Measurements from ENCODE around the gene ZNF619. TPM values are rescaled to one million over a fixed set of nuclear protein-coding genes. Genes with fewer than 3 reads are reported as not detected.
A peak's percentile ranks its signal among the peaks of the same experiment; 100 is the strongest.

ZNF619 gene
- total and polyA plus RNA-seq, 9 of the 15 experiments (the other 6 are each of a cell fraction or from before 2014, with no cell fraction given), result 1.3 to 9.1 (median 6.3) TPM

DNA sequence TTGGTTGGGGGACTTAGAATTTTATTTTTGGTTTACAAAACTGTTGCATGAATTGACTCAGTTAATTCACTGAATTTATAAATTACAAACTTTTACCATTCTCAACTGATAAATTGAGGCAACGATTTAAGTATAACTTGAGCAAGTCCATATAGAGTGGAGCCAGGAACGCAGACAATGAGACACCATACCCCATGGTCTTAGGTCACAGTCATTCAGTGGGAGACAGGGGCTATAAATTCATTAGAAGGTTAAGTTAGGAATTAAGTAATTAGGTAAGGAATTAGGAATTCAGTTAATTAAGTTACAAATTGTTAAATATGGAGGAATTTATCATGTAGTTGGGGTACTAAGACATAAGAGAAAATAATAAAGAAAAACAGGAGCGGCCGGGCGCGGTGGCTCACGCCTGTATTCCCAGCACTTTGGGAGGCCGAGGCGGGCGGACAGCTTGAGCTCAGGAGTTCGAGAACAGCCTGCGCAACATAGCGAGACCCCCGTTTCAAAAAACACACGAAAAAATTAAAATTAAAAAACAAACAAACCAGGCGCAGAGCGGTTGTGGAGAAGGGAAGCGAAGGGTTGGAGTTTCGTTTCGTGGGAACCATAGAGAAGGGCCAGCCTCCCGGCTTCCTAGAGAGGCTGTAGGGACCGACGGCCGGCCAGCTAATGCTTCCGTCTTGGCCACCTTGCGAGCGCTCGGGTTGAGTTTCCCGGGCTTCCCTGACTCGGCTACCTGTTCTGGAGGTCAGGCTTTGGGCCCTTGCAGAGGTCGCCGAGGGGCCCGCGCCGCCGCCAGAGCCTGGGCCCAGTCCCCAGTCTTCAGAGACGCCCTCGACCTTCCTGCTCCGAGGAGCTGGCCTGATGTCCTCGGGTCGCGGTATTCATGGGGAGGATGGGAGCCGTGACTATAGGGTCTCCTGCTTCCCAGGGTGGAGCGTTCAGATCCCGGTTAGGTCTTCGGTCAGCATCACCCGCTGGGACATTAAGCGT lies at the start of gene ZNF619 (continued):
- TF ChIP-seq, protein P1, sequence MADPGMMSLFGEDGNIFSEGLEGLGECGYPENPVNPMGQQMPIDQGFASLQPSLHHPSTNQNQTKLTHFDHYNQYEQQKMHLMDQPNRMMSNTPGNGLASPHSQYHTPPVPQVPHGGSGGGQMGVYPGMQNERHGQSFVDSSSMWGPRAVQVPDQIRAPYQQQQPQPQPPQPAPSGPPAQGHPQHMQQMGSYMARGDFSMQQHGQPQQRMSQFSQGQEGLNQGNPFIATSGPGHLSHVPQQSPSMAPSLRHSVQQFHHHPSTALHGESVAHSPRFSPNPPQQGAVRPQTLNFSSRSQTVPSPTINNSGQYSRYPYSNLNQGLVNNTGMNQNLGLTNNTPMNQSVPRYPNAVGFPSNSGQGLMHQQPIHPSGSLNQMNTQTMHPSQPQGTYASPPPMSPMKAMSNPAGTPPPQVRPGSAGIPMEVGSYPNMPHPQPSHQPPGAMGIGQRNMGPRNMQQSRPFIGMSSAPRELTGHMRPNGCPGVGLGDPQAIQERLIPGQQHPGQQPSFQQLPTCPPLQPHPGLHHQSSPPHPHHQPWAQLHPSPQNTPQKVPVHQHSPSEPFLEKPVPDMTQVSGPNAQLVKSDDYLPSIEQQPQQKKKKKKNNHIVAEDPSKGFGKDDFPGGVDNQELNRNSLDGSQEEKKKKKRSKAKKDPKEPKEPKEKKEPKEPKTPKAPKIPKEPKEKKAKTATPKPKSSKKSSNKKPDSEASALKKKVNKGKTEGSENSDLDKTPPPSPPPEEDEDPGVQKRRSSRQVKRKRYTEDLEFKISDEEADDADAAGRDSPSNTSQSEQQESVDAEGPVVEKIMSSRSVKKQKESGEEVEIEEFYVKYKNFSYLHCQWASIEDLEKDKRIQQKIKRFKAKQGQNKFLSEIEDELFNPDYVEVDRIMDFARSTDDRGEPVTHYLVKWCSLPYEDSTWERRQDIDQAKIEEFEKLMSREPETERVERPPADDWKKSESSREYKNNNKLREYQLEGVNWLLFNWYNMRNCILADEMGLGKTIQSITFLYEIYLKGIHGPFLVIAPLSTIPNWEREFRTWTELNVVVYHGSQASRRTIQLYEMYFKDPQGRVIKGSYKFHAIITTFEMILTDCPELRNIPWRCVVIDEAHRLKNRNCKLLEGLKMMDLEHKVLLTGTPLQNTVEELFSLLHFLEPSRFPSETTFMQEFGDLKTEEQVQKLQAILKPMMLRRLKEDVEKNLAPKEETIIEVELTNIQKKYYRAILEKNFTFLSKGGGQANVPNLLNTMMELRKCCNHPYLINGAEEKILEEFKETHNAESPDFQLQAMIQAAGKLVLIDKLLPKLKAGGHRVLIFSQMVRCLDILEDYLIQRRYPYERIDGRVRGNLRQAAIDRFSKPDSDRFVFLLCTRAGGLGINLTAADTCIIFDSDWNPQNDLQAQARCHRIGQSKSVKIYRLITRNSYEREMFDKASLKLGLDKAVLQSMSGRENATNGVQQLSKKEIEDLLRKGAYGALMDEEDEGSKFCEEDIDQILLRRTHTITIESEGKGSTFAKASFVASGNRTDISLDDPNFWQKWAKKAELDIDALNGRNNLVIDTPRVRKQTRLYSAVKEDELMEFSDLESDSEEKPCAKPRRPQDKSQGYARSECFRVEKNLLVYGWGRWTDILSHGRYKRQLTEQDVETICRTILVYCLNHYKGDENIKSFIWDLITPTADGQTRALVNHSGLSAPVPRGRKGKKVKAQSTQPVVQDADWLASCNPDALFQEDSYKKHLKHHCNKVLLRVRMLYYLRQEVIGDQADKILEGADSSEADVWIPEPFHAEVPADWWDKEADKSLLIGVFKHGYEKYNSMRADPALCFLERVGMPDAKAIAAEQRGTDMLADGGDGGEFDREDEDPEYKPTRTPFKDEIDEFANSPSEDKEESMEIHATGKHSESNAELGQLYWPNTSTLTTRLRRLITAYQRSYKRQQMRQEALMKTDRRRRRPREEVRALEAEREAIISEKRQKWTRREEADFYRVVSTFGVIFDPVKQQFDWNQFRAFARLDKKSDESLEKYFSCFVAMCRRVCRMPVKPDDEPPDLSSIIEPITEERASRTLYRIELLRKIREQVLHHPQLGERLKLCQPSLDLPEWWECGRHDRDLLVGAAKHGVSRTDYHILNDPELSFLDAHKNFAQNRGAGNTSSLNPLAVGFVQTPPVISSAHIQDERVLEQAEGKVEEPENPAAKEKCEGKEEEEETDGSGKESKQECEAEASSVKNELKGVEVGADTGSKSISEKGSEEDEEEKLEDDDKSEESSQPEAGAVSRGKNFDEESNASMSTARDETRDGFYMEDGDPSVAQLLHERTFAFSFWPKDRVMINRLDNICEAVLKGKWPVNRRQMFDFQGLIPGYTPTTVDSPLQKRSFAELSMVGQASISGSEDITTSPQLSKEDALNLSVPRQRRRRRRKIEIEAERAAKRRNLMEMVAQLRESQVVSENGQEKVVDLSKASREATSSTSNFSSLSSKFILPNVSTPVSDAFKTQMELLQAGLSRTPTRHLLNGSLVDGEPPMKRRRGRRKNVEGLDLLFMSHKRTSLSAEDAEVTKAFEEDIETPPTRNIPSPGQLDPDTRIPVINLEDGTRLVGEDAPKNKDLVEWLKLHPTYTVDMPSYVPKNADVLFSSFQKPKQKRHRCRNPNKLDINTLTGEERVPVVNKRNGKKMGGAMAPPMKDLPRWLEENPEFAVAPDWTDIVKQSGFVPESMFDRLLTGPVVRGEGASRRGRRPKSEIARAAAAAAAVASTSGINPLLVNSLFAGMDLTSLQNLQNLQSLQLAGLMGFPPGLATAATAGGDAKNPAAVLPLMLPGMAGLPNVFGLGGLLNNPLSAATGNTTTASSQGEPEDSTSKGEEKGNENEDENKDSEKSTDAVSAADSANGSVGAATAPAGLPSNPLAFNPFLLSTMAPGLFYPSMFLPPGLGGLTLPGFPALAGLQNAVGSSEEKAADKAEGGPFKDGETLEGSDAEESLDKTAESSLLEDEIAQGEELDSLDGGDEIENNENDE (IDR thresholded peaks at IDR 0.05; ENCODE audit: low read depth, low read length), result no peak
- TF ChIP-seq, protein P2, sequence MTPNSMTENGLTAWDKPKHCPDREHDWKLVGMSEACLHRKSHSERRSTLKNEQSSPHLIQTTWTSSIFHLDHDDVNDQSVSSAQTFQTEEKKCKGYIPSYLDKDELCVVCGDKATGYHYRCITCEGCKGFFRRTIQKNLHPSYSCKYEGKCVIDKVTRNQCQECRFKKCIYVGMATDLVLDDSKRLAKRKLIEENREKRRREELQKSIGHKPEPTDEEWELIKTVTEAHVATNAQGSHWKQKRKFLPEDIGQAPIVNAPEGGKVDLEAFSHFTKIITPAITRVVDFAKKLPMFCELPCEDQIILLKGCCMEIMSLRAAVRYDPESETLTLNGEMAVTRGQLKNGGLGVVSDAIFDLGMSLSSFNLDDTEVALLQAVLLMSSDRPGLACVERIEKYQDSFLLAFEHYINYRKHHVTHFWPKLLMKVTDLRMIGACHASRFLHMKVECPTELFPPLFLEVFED (CRISPR knock-in tag; conservative IDR thresholded peaks at IDR 0.05), result no peak
- no peak for TF ChIP-seq FOXJ3 (CRISPR knock-in tag; IDR thresholded peaks at IDR 0.05)
- TF ChIP-seq CXXC5 (CRISPR knock-in tag; IDR thresholded peaks at IDR 0.05), result peak; percentile 75
- no peak for TF ChIP-seq SRSF1 (IDR thresholded peaks at IDR 0.05; ENCODE audit: low read depth, low read length)
- no peak for TF ChIP-seq MYBL2 (IDR thresholded peaks at IDR 0.05; ENCODE audit: low read depth)
- no peak for TF ChIP-seq MYBL2 (CRISPR knock-in tag; IDR thresholded peaks at IDR 0.05; ENCODE audit: borderline replicate concordance)
- peak; percentile 53; the same call in 1 of the 2 replicates for TF ChIP-seq SMARCA4 (IDR thresholded peaks at IDR 0.05)
- peak; percentile 74 for TF ChIP-seq TBP (optimal IDR thresholded peaks at IDR 0.05; ENCODE audit: low read depth, low read length)
- TF ChIP-seq, protein P3, sequence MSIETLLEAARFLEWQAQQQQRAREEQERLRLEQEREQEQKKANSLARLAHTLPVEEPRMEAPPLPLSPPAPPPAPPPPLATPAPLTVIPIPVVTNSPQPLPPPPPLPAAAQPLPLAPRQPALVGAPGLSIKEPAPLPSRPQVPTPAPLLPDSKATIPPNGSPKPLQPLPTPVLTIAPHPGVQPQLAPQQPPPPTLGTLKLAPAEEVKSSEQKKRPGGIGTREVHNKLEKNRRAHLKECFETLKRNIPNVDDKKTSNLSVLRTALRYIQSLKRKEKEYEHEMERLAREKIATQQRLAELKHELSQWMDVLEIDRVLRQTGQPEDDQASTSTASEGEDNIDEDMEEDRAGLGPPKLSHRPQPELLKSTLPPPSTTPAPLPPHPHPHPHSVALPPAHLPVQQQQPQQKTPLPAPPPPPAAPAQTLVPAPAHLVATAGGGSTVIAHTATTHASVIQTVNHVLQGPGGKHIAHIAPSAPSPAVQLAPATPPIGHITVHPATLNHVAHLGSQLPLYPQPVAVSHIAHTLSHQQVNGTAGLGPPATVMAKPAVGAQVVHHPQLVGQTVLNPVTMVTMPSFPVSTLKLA (conservative IDR thresholded peaks at IDR 0.05), result peak in 1 of 2 experiments; percentile 62; a peak in 2 of 4 replicates
- TF ChIP-seq ARID1B (IDR thresholded peaks at IDR 0.05), result 0 out of 2 replicates have a peak, but pooled peaks have one; percentile 33
- TF ChIP-seq CREB1 (IDR thresholded peaks at IDR 0.05), result peak; percentile 10; the same call in 1 of the 2 replicates
- TF ChIP-seq CREB1 (CRISPR knock-in tag; IDR thresholded peaks at IDR 0.05), result no peak; the same call in 1 of the 2 replicates

Data from K562 (cell line).